Ishikawa (cell line): ENCODE results near the gene MYO7A.

ENCODE experiments used
- EP300 ChIP-seq: IDR thresholded peaks from 2 replicates; pipeline ENCODE4 v1.6.1; 2012; ENCODE audit warnings: borderline replicate concordance
- REST ChIP-seq: IDR thresholded peaks from 2 replicates; pipeline ENCODE4 v1.6.1; 2012; ENCODE audit warnings: low read depth, mild to moderate bottlenecking

GRCh38 chr11:77181226-77181625 is 53.2 kb downstream of the MYO7A start:
- TF ChIP-seq EP300 = no peak
- no peak for TF ChIP-seq REST
